CD4-positive, alpha-beta T cell treated with Interleukin-2 at 100 ng/mL for 4 hours (primary cell): ENCODE measurements around the gene OXLD1.

Experiments
- DNase-seq: peaks from one replicate; pipeline ENCODE4 v3.0.0-alpha.2; 2020; ENCODE audit warnings: low spot score

OXLD1 gene

DNA sequence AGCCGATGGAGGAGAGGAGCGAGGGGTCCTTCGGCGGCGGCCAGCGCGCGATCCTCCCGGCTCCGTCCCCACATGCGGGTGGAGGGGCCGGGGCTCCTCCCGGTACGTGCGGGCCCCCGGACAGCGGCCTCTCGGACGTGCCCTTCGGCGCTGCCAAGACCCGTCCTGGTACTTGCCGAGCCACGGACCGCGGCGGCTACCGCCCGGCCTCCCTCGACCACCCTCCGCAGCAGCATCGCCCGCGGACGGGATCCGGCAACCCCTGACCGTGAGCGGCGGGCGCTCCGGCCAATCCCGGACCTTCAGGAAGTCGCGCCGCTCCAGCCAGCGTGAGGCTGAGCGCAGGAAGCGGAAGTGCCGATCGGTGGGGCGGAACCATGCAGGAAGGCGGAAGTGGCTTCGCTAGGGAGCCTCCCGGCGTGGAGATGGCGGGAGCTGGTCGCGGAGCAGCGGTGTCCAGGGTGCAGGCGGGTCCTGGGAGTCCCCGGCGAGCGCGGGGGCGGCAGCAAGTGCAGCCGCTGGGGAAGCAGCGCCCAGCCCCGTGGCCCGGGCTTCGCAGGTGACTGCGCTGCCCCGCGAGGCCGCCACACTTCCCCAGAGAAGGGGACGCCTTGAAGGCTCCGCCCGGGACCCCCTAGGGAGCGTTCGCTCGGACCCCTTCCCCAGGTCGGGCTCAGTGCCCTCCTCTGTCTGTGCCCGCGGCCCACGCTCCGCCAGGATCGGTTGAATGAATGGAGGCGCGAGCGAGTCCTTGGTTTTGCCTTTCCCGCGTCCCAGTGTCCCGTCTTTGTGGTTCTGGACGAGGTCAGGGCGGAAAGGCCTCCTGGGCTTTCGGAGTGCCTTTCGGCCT, at the start of gene OXLD1, which contains the start of gene CCDC137:
OXLD1 (minus strand) TSS at position 264 of the 850 bp plus-strand sequence; CDS start at position 236, 28 bp downstream.
CCDC137 (plus strand) TSS at position 396 of the 850 bp plus-strand sequence; CDS start at position 426, 30 bp downstream.
- DNase-seq: peak; percentile 91

DNA sequence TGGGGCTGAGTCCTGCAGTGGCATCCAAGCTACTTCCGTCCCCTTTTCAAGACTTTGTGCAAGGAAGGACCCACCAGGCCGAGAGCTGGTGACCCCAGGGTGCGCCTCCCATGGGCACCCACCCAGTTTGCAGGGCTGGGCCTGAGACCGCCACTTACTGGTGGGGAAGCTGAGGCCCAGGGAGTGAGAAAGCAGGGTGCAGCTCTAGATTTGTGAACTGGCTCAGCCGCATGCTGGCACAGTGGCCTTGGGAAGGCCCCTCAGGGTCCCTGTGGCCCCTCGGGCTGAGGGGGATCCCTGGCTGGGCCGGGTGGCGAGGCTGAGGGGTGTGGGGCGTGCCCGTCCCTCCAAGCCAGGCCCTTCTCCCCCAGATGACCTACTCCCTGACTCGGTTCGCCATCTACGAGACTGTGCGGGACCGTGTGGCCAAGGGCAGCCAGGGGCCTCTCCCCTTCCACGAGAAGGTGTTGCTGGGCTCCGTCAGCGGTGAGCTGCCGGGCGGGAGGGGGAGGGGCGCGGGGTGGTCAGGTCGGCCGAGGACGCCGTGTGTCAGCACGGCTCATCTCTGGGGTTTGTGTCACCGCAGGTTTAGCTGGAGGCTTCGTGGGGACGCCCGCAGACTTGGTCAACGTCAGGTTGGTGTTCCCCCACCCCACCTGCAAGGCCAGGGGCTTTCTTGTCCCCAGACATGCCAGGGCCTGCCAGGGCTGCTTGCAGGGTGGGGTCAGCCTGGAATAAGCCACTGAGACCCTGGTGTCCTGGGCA, 48.9 kb upstream of the OXLD1 start:
- no peak for DNase-seq

DNA sequence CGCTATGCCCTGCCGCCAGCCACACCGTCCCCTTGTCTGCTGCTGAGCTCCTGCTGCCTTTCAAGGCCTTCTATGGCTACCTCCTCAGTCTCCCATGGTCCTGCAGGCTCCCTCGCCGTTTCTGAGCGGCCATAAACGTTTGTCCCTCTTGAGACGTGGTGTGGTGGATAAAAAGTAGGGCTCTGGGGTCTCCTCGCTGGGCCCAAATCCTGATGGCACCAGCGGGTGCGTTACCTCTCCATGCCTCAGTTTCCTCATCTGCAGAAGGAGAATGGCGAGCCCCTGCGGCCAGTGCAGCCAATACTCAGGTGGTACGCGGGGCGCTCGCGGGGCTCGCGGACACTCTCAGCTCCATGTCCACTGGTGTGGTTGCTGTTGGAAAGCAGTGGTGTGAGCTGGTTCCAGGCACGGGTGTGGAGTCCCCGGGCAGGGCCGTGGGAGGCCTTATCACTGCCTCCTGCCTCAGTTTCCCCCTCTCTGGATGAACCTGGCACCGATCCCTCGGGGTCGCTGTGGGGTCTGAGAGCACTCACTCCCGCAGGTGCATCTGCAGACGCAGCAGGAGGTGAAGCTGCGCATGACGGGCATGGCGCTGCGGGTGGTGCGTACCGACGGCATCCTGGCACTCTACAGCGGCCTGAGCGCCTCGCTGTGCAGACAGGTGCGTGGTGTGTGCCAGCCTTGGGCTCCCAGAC, 48.2 kb upstream of the OXLD1 start:
- DNase-seq: no peak

DNA sequence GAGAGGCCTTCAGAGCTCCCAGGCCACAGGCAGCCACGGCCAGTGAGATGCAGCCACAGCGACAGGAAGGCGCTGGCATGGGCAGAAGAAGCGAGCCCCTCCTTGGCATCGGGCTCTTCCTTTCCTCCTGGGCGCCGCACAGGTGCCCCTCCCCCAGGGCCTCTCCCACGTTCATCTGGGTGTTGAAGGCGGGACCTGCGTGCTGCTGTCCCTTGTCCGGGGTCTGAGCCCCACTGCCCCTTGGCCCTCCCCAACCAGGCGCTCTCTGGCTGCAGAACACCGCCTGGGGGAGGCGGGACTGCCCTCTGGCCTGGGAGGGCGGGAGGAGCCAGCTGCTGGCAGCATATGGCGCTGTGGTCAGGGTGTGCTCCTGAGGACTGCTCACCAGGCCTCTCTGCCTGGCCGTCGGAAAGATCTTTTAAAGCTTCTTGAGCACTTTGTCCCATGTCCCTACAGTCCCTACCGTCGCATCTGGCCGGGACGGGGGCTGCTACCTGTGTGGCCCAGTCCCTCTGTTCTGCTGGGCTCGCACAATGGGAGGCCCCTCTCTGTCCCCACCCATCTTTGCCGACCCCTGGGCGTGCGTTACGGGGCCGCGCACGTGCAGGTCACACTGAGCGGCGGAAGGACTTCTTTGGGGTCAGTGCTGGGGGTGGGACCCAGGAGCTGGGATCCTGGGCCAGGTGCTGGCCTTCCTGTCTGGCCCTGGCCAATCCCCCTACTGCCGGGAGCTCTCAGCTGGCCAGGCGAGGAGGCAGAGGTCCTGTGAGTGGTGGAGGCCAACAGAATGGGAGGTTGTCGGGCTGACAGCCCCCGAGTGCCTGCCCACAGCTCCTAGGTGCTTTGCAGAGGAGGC, 47.4 kb upstream of the OXLD1 start:
- DNase-seq: no peak

DNA sequence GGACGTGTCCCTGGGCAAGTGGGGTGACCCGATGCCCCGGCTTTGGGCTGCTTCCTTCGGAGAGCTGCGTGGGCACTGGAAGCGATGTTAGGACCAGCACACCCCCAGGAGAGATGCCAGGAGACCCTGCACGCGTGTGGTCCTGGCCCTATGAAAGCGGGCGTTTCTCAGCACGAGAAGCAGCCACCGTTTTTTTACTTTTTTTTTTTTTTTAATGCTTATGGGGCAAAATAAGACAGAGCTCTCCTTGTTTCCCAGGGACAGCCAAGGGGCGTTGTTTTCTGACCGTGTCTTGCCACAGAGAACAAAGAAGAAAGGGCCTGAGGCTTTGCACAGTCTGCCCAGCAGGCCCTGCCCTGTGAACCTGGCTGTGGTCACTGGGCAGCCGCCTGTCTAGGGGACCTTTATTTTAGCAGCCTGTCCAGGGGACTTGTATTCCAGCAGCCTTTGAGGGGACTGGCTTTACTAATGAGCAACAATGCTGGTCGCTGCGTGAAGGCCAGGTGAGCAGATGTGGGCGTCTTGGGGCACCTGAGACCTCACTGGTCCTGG, 46.7 kb upstream of the OXLD1 start:
- DNase-seq: no peak

DNA sequence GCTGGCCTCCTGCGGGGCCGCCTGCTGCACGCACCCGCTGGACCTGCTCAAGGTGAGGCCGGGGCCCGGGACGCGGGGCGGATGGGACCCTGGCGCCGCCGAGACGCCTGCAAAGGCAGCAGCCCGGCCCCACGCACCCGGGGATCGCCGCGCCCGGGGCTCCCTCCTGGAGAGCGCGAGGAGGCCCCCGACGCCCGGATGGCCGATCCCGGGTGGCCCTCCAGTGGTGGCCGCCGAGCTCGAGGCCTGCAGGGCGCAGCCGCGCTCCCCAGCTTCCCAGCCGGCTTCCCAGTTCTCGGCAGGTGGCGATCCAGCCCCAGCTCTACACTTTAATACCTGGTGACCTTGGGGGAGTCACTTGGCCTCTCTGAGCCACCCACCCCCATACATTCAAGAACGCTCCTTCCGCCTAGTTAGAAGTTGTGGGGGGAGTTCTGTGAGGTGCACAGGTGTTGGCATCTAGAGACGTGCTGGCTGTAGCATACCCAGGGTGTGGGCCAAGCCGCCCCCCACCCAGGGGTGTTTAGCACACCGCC, 46.1 kb upstream of the OXLD1 start:
- DNase-seq: no peak

DNA sequence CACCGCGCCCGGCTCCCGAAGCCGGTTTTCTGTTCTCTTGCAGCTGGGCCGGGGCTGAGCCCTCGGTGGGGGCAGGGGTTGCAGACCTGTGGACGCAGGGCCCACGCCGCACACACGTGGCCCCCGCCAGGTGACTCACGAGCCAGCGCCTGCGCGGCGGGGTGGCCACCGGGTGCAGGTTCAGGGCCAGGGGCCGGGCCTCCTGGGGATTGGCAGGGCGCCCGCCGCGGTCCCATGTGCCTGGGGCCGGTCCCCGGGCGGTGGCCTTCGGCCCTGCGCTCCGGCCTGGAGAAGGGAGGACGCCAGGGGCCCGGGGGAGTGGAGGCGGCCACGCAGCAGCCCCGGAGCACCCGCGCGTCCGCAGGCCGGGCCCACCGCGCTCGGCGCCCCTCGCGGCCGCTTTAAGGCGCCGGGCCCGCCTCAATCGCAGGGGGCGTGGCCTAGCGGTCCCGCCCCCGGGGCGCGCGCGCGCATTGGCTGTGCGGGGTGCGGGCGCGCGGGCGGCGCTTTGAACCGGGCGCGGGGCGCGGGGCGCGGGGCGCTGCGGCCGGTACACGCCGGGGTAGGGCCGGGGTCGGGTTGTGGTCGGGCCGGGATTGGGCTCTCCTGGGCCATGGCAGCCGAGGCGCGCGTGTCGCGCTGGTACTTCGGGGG, 45.5 kb upstream of the OXLD1 start, which contains the start of gene SLC25A10:
SLC25A10 (plus strand) TSS at position 471 of the 654 bp plus-strand sequence; CDS start at position 614, 143 bp downstream.
- peak; percentile 77 for DNase-seq

DNA sequence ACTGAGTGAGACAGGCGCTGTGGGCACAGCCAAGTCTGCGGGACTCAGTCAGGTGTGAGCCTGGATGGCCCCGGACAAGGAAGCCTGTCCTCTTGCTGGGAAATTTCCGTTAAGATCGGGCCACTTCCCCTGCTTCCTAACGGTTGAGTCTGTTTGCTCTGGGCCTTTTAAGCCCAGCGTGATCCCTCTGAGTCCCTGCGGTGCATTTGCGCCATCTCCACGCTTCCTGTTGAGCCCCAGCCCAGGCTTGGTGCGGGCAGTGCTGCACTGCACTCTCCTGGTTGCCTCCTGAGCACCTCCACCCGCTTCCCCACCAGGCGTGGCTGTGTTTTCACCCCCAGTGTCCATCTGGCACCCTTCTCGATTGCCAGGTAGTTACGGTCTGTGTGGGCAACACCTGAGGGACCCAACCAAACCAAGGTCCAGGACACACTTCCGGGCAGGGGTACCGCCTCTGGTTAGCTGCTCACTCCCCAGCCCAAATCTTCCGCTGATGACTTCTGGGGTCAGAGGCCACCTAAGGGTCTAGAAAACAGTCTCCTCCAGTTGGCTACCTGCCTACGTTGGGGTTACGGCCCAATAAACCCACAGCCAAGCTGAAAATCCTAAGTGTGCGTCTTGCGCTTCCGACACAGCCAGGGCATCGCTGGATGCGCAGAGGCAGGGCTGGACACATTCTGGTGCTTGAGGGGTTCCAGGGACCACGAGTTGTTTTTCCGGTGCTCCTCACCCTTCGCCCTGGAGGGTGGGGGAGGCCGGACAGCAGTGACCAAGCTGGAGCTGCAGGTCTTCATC, 44.3 kb upstream of the OXLD1 start:
- DNase-seq: no peak

DNA sequence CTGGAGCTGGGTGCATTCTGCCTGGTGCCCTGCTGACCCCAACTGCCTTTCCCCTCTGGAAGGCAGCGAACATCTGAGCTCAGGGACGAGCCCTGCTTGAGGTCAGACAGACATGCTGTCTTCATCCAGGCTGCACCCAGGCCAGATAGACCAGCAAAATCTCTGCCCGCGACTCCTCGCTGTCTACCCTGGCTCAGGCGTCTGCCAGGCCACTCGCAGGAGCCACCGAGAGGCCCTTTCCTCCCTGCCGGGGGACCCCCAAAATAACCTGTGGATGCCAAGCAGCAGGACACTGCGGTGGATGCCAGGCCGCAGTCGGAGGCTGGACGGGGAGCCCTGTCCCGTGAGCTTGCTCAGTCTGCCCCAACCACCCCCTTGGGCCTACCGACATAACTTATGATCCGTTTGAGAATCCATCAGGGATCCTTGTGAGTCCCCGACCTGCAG, 42.4 kb upstream of the OXLD1 start:
- no peak for DNase-seq

DNA sequence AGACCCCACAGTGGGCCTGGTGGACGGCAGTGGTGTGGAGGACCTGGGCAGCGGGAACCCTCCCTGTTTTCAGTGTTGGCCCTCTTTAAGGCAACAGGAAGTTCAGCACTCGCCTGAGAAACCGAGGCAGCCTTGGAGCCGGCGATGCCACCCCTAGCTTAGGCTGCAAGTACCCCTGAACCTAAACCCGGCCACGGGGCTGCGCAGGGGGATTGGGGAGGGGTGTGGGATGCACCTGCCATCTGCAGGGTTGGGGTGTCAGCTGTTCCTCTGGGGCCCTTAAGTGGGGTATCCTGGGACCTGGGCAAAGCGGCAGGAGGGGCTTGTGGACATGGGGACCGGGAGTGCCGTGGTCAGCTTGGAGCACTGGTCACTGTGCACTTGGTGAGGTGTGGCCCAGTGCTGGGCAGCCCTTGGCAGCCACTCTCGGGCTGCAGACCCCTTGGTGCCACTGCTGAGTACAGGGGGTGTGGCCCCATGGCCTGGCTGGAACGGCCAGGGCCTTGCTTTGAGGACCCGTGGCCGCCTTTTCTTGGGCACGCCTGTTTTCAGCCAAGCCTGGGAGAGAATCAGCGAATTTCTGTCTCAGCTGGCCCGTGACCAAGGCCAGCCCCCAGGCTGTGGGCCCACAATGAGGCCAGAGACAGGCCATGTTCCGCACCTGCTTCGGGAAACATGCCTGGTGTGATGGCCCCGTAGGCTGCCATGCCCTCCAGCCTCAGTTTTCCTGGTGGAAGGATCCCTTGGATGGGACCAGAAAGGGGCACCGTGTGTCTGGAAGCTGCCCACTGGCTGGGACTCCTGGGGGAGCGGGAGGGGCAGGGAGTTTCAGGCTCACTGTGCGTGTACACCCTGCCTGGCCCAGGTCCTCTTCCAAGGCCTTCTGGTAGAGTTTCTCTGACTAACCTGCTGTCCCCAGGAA, 41.6 kb upstream of the OXLD1 start:
- no peak for DNase-seq

DNA sequence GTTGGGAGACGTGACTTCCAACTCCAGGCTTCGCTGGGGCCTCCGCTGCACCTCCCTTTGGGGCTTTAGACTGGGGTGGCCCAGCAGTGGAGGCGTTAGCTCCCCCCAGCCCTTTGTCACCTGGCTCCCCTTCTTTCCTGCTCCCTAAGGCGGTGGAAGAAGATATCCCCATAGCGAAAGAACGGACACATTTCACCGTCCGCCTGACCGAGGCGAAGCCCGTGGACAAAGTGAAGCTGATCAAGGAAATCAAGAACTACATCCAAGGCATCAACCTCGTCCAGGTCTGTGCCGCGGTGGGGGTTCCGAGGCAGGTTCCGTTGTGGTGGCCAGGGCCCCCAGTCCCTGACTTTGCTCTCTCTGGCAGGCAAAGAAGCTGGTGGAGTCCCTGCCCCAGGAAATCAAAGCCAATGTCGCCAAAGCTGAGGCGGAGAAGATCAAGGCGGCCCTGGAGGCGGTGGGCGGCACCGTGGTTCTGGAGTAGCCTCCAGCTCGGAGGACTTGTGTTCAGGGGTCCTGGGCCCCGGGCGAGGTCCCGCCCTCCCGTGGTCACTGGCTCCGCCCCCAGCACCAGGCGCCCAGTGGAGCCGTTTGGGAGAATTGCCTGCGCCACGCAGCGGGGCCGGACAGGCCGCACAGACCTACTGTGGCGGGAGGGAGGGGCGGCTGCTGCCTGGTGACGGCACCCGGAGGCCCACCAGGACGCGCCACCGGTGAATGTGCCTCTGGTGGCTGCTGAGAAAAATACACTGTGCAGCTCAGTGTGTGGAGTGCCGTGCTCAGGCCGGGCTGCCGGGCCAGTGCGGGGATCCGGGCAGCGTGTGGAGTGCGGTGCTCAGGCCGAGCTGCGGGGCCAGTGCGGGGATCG, 40.6 kb upstream of the OXLD1 start:
- DNase-seq: no peak

DNA sequence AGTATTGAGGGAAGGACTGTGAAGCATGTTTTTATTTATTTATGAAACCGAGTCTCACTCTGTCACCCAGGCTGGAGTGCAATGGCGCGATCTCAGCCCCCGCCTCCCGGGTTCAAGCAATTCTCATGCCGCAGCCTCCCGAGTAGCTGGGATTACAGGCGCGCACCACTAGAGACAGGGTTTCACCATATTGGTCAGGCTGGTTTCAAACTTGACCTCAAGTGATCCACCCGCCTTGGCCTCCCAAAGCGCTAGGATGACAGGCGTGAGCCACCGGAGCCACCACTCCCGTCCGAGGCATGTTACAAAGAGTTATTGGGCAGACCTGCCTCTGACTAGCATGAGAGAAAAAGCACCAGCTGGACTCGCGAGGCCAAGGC, 39.8 kb upstream of the OXLD1 start:
- no peak for DNase-seq

DNA sequence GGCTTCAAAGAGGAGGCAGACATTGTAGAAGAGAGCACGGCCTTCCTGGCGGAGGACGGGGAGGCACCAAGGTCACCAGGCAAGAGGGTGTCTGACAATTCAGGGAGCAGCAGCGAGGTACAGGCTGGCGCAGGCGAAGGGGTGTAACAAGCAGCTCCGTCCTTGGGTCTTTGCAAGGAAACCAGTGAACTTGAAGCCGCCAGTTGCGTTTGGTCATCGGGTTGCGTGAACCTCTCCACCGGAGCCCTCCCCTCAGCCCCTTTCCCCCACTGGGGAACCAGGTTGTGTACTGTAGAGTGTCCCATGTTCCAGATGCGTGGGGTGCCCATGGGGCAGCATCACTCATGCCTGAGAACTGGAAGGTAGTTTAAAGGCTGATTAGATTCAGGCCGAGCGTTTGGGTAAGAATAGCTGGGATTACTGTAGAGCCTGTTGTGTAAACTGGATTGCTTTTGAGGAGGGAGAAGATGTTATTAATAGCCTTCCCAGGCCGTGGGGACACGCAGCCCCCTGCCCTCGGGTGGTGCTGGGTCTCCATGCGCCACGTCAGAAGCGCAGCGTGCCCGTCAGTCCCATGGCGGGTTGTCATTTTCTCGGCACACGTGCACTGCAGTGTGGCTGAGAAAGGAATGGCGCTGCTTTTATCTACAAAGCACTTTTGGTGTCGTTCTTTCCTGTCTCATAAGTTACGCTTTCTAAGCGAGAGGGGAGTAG, 39.3 kb upstream of the OXLD1 start:
- no peak for DNase-seq

DNA sequence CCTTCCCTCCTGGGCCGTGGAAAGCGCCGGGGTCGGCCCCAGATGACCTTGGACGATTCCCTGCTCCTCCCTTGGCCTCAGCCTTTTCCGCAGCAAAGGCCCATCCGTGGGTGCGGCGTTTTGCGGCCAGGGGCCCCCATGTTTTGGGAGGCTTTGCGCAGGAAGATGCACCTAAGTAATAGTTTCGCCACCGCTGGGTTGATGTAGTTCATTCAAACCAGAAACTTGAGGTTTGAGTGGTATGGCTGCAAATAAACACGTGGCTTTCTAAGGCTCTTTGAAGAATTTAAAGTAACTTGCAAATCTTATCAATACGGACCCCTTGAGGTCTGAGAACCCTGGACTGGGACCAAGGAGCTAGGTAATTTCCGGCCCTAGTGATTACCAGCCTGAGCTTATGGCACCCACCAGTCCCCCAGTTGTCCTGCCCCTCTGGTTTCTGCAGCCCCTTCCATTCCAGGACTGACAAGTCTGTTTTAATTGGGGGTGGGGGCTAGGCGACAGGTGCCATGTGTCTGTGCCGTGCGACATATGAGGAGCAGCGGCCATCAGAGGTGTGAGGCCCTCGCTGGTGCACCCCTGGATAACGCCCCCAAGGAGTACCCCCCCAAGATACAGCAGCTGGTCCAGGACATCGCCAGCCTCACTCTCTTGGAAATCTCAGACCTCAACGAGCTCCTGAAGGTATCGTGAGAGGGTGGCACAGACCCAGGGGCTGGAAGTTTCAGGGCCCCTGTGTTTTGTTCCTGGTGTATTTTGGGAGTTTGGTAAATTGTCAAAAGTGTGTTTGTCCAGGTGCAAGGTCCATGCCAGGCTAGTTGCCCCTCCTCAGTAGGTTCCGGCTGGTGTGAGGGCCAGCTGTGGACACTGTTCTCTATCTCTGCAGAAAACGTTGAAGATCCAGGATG, 37.6 kb upstream of the OXLD1 start:
- DNase-seq: no peak

DNA sequence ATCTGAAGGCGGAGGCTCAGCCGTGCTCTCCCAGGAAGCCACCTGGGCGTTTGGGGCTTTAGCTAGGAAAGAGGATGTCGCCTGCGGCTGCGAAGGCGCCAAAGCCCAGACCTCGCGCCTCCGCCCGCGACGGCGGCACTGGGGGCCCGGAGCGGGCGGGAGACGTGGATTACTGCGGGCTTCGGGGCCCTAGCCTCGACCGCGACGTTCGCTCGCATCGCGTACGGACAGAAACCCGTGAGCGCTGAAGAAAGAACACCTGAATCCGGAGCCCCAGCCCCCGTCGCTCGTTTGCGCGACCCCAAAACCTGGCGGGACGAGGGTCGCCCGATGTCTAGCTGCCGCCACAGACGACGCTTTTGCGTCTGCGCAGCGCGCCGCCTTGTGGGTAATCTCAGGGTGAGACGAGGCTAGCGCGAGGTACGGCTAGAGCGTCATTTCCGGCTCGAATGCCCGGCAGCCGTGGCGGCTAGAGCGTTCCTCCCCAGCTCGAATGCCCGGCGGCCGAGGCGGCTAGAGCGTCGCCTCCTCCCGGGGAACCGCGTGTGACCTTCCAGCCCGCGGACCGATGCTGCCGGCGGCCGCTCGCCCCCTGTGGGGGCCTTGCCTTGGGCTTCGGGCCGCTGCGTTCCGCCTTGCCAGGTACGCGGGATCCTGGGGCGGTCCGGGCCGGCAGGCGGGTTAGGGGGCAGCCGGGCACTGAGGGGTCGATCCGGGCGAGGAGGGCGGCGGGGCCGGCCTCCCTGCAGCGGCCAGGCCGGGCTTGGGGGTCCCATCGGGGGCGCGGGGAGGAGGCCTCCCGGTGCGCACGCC, 36.7 kb upstream of the OXLD1 start, which contains the start of gene MRPL12:
MRPL12 (plus strand) TSS at position 434 of the 813 bp plus-strand sequence; CDS start at position 569, 135 bp downstream.
- peak; percentile 91 for DNase-seq
